Activated T-cell treated with anti-CD3 and anti-CD28 coated beads for 48 hours (primary cell): ENCODE data around the gene FGGY.
A peak's percentile ranks its signal among the peaks of the same experiment; 100 is the strongest.
"Not testable (repeated sequence)": the region's sequence is repeated elsewhere in the genome, so short reads cannot be mapped to it uniquely, and the experiment has no call there.

ENCODE experiments used
- DNase-seq: peaks from one replicate; pipeline ENCODE4 v3.0.0-alpha.2; 2020; ENCODE audit warnings: low read depth

FGGY gene

DNA sequence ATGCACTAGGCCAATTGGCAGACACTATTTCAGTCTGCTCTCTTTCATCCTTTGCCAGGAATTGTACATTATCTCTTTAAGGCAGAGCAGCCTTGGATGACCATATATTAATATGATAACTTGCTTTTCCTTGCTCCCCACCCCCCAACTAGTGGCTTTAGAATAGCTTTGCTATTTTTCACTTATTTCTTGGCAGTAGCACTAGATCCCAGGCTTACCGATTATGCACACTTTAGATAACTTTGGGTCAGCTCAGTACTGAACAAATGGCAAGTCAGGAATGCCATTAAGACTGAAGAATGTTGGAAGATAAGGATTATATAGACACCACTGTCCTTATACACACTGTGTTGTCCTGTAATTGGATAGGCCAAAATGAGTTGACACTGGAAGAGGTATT lies 146.4 kb downstream of the FGGY start:
- no peak for DNase-seq

DNA sequence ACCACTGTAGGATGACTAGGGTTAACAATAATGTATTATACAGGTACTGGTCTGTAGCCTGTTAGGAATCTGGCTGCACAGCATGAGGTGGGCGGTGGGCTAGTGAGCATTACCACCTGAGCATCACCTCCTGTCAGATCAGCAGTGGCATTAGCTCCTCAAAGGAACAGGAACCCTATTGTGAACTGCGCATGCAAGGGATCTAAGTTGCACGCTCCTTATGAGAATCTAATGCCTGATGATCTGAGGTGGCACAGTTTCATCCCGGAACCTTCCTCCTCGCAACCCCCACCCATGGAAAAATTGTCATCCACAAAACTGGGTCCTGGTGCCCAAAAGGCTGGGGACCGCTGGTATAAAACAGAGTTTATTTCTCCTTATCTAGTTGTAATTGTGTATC lies 147.6 kb downstream of the FGGY start:
- no peak for DNase-seq

DNA sequence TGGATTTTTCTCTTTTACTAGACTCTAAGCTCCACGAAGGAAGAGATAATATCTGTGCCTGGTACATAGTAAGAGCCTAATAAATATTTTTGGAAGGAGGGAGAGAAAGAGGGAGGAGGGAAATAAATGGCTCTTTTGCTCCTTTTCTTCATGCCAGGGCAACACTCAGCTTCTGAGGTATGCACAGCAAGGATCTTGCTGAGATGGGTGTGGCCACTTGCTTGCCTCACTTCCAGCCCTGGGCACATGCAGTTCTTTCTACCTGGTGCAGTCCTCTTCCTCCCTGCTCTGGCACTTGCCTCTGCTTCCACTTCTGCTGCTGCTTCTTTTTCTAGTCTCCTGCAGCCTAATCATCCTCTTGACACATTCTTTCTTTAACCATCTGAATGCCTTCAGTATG lies 148.1 kb downstream of the FGGY start:
- DNase-seq: no peak

DNA sequence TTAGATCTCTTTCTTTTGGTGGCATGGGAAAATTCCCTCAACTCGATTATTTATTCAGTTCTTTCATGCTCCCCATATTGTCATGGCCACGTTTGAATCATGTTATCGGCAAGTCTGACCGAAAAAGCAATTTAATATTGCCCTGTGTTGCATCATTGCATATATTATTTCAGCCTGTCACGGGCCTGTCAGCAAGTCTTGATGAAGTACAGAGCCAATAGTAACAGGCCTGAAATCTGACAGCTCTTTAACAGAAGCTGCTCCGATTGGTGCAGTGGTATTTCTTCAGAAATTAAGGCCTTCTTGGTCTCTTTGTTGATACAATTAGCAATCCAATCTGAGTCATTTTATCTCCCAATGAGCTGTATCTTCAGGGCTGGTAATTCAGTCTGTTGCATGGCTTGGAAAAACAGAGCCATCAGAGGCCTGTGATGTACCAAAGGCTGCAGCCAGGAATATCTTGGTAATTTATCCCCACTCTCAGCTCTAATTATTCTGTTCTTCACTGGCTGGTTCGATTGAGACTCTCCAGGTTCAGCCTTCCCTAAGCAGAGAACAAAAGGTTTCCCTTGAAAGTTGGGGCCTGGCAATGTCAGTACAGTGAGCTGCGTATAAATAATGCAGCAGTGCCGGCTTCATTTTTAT lies 149.5 kb downstream of the FGGY start:
- no peak for DNase-seq

DNA sequence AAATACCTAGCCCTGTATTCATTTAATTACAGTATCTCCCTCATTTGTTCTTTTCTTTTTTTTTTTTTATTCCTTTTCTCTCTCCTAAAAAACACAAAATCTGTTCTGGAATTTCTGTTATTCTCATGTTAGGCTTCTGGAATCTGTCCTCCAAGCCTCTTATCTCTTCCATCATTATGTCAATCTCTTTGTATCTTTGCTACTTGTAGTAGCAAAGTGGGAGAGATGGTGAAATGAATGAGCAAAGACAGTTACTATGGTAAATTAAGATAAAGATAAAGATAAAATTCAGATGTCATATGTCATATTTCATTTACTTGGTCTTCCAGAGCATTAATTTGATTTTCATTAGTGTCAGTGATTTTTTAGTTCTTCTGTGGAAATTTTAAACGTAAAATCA lies 155.1 kb downstream of the FGGY start:
- DNase-seq: no peak

DNA sequence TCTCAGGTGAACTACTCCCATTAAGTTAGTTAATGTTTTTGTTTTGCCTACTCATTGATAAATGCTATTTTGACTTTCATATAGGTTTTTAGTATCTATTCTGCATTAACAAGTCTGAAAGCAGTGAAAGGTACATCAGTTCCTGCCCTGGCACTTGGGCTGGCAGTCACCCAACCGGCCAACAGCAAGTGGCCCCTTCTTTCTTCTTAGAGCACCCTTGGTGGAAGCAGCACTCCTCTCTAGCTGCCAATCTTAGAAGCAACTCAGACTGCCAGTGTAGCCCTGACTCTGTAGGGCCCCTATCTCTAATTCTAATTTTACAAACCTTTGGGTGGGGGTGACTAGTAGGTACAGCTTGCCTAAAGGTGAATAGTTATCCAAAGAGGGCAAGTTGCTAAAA lies 155.7 kb downstream of the FGGY start:
- no peak for DNase-seq

DNA sequence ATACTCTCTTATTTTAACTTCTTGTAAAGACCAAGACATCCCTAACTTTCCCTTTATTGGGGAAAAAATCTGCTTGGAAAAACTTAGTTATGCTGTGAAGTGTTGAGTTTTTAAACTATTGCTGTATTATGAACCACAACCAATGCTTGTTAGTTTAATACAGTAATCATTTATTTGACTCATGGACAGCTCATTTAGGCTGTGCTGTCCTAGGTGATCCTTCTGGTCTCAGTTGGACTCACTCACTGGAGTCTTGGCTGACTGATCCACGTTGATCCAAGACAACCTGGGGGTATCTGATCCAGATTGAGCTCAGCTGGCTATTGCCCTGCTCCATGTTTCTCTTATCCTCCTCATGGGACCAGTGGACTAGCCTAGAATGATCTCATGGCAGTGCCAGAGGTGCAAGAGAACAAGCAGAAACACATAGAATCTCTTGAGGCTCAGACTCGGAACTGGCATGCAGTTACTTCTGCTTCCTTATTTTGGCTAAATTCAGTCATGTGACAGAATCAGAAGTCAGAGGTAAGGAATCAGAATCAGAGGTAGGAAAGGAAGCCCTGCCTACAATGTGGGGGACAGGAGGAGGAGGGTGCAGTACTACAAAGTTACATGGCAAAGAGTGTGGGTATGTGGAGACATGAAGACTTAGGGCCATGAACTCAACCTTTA lies 156.5 kb downstream of the FGGY start:
- DNase-seq: no peak

DNA sequence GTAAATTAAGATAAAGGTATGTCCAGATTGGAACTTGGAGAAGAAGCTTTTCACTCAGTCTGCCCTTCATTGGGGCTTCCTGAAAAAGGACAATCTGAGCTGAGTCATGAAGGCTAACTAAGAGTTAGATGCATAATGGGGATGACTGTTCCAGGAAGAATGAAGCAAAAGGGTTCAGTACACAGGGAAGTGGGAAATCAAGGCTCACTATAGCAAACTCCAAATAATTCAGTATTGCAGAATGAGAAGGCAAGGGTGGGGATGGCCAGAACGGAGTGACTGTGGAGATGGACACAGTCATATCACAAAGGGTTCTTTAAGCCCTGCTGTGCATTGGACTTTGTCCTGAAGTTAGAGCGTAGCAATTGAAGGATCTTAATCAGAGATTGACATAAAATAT lies 158.3 kb downstream of the FGGY start:
- no peak for DNase-seq

DNA sequence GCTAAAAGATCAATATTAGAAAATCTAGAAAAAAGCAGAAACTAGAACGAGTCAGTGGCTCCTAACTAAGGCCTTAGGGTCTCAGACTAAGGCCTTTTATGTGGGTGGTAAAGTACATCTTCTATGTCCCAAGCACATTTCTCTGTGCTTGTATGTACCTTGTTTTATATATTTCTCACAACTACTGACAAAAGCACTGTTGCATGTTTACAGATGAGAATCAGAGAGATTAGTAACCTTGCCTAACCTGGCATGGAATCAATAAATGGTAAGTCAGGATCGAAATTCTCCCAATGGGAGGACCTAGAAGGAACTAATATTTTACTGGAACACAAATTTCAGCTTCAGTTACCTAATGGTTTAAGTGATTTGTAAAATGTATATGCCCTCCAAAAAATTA lies 160.9 kb downstream of the FGGY start:
- no peak for DNase-seq

DNA sequence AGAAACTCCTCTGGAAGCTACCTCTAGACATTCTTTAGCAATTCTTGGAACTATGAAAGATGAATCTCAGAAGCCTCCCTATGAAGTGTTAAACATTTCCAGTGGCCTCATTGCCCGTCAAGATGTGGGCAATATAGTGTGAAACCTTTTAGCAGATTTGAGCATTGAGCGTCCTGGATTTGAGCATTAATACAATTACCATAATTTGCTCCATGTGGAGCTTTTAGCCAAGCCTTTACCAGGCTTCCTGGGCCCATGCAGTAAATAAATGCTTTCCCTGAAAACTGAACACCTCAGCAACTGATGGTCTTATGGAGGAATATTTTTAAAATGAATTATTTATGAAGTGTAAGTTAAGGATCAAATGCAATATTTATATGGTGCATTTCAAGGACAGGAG lies 162.0 kb downstream of the FGGY start:
- no peak for DNase-seq

DNA sequence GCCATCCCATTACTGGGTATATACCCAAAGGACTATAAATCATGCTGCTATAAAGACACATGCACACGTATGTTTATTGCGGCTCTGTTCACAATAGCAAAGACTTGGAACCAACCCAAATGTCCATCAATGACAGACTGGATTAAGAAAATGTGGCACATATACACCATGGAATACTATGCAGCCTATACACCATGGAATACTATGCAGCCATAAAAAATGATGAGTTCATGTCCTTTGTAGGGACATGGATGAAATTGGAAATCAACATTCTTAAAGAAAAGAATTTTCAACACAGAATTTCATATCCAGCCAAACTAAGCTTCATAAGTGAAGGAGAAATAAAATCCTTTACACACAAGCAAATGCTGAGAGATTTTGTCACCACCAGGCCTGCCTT lies 166.0 kb downstream of the FGGY start:
- DNase-seq: not testable (repeated sequence)

DNA sequence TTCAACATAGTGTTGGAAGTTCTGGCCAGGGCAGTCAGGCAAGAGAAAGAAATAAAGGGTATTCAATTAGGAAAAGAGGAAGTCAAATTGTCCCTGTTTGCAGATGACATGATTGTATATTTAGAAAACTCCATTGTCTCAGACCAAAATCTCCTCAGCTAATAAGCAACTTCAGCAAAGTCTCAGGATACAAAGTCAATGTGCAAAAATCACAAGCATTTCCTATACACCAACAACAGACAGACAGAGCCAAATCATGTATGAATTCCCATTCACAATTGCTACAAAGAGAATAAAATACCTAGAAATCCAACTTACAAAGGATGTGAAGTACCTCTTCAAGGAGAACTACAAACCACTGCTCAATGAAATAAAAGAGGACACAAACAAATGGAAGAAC lies 168.6 kb downstream of the FGGY start:
- DNase-seq: not testable (repeated sequence)

DNA sequence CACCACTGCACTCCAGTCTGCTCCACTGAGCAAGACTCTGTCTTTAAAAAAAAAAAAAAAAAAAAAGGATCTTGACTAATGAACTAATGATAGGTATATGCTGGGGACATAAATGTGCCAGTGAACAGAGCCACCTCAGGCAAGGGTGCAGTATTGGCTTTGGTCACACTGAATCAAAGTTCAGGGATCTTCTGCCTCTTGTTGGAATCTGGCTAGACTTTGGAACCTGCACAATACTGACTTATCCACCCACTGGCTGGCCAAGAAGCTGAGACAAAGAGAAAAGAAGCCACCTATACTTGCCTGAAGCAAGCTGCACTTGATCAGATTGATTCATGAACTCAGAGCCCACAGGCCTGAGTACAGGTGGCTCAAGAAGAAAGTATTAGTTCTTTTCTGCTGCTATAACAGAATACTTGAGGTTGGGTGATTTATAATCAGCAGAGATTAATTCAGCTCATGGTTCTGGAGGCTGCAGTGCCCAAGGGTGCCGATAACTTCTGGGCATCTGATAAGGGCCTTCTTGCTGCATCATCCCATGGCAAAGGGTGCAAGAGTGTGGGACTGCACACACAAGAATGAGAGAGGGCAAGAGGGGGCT lies 172.0 kb downstream of the FGGY start:
- no peak for DNase-seq

DNA sequence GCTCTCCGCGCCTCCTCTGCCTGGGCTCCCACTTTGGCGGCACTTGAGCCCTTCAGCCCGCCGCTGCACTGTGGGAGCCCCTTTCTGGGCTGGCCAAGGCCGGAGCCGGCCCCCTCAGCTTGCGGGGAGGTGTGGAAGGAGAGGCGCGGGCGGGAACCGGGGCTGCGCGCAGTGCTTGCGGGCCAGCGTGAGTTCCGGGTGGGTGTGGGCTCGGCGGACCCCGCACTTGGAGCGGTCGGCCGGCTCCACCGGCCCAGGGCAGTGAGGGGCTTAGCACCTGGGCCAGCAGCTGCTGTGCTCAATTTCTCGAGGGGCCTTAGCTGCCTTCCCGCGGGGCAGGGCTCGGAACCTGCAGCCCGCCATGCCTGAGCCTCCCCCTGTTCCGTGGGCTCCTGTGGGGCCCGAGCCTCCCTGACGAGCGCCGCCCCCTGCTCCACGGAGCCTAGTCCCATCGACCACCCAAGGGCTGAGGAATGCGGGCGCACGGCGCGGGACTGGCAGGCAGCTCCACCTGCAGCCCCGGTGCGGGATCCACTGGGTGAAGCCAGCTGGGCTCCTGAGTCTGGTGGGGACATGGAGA lies 175.2 kb downstream of the FGGY start:
- not testable (repeated sequence) for DNase-seq

DNA sequence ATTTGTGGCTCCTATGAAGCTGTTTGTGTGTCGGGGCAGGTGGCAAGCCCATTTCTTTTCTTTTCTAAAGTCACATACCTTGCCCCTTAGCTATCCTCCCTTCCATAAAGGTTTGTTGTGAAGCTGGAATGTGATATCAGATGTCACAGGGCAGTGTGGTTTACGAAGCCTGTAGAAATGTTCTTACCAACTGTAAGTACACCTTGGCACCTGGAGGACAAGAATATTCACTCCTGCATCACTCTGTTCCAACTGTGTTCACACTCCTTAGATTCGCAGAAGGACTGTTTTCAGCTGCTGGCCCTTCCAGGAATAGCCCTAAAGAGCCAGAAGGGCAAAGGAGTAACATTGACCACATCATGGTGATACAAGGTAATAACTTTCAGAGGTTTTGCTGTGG lies 176.9 kb downstream of the FGGY start:
- DNase-seq: no peak

DNA sequence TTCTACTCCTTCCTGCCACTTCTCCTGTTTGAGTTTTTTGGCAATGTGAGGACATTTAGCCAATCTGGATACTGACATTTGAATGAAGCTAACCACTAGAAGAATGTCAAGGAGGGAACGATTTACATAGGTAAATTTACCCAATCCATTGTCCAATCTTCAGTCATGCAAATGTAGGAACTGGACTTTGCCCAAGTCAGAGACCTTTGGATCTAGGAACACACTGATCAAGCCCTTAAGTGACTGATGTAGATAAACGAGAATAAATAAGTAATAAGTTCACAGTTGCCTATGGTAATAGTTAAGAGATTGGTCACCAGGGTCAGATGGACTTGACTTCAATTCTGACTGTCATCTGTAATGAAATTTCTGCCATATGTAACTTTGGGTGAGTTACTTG lies 177.6 kb downstream of the FGGY start:
- no peak for DNase-seq

DNA sequence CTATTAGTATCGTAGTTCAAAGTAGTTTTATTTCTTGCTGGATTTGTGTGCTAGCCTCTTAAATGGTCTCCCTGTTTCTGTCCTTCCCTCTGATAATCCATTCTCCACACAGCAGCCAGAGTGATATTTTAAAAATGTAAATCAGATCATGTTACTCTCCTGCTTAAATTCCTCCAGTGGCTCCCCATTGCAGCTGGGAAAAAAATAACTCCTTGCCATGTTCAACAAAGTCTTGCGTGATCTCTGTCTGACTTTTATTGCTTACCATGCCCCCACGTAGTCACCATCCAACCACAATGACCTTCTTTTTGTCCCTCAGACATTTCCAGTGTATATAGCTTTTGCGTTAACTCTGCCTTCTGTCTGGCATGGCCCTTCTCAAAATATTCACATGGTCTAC lies 178.8 kb downstream of the FGGY start:
- no peak for DNase-seq

DNA sequence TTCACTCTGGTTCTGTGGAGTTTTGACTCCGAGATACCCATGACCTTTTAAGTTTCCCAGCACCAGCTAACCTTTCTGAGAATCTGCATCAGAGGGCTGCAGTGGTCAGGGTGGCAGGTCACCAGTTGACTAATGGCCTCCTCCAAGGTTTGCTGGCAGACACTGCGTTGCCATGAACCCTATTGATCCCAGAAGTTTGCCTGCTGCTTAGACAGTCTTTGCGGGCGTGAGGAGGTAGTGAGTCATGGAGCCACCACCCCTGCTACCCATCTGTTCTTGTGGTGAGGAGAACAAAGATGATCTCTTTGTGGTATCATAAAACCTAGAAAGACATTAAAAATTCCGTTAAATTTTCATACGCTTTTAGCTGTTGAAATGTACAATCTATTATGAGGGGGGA lies 180.4 kb downstream of the FGGY start:
- DNase-seq: peak; percentile 44

DNA sequence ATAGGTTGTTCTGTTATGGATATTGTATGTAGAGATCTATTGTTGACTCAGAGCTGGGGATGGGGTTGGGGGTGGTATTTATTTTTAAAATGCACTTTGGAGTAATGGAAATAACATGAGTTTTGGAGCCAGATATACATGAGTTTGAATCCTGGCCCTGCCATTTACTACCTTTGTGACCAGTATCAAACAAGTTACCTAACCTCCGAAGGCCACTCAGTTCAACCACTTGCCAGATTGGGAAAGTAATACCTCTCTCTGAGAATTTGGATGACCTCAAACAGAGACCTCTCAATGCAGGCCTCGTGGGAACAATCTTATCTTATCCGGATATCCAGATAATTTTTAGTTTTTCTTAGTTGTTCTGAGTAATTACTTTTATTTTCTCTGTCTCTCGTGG lies 181.0 kb downstream of the FGGY start:
- no peak for DNase-seq

DNA sequence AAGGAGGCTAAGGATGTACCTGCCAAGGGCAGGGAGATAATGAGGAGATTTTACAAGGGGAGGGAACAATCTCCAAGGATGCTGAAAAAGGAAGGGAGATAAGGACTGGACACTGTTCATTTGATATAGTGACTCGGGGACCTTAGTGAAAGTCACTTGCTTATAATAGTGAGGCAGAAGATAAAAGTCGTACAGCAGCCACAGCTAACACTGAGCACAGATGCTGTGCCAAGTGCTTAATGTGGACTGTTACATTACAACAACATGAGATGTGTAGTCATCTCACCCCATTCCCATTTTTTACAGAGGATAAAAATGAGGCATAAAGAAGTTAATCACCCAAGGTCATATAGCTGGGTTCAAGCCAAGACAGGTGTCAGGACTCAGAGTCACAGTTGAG lies 181.9 kb downstream of the FGGY start:
- no peak for DNase-seq

DNA sequence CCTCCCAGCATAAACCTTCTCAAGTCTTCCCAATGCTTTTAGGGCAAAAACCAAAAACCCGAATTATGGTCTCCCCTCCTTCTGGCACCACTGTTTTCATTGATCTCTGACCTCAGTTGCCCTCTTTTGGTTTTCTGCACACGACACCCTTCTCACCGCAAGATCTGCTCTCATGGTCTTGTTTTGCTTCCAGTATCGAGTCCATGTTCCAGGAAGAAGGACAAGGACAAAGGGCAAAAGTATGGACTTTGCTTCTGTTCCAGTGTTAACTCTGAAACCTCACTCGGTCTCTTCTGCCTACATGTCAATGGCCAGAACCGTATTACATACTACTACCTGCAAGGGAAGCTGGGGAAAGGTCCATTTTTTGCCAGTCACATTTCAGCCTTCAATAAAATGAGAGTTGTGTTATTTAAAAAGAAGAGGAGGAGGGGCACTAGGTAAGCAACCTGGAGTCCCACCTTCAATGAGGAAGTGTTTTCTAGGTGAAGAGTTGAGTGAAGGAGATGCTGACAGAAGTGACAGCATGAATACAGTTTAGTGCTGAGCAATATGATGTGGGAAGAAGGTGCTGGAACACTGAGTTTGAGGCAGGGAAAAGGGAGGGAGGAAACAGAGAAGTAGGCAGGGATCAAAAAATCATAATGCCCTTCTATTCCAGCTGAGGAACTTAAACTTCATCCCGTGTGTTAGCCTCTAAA lies 183.4 kb downstream of the FGGY start:
- no peak for DNase-seq

DNA sequence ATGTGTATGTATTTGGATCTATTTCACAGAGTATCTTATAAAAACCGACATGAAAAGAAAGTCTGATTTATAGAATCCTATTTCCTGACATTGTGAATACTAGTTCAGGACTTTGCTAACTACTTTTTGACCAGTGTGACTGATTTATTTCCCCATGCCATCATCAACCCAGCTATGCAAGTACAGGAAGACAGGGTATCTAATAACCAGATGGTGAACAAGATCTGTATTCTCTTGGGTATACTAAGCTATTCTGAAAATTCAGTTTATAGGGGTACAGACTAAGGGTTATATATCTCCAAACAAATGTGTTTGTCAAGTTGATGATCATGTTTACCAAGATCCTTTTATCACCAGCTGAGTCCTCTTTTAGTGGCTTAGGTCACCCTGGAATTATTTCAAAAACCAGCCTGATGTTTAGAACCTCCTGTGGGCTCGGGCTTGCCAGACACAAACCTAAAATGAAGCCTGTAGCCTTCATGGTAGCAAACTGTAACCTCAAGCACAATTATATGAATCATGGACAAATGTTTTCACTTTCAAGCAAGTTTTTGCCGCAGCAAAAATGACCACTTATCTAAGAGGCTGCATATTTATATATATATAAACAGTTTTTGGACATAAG lies 185.1 kb downstream of the FGGY start:
- DNase-seq: no peak
